Sciatic nerve (tissue), 2 donors: Measurements from ENCODE around the gene CPNE1. TPM values are rescaled to one million over a fixed set of nuclear protein-coding genes. Genes with fewer than 3 reads are reported as not detected.
"Not testable (repeated sequence)": the region's sequence is repeated elsewhere in the genome, so short reads cannot be mapped to it uniquely, and the experiment has no call there.

Experiments
- ATAC-seq: fragments of 200-7000 bp; cut with Tn5 transposase; one replicate; pipeline ENCODE4 v1.9.1; 2020; ENCODE audit warnings: mild to moderate bottlenecking, moderate library complexity
- DNase-seq: peaks from one replicate; pipeline ENCODE4 v3.0.0-alpha.2; 2020; ENCODE audit warnings: low spot score
- intact Hi-C: fragments of 100-400 bp; cut with DNase I; formaldehyde crosslinking; loops from one replicate; pipeline ENCODE4 v1.14.2; 2022
- total RNA-seq: library from RNA; stranded (reverse); fragmentation: NEBNext Ultra II Directional; extraction: Animal tissue kit (Norgen Biotek cat#: 25700); gene quantifications from one replicate; pipeline ENCODE4 v1.2.1, GENCODE V29; 2021
- donor health status: DM: no; HTN: no; CAD: no.
- donor health status: DM: no; HTN: no; CAD: no.

Gene CPNE1
- total RNA-seq, 1 donor from 2014 or later: 167 TPM

GRCh38 chr20:35699127-35699956 is 34.6 kb upstream of the CPNE1 start, which contains the start of the genes NFS1 and ROMO1:
NFS1 (minus strand) TSS chr20:35699352; CDS start chr20:35699288, 64 bp downstream.
ROMO1 (plus strand) TSS chr20:35699405; CDS start chr20:35699633, 228 bp downstream.
- ATAC-seq: peak; percentile 96
- DNase-seq: peak; percentile 90
- intact Hi-C loops: no loop called here

GRCh38 chr20:35698298-35699126 is 33.8 kb upstream of the CPNE1 start:
- intact Hi-C loops: no loop called here
- ATAC-seq (peak; percentile 7), DNase-seq (peak; percentile 61)

- ATAC-seq: no peak
- intact Hi-C loops: no loop called here
- peak; percentile 3 for DNase-seq
Observed at GRCh38 chr20:35697696-35698297, 33.1 kb upstream of the CPNE1 start.

DNA sequence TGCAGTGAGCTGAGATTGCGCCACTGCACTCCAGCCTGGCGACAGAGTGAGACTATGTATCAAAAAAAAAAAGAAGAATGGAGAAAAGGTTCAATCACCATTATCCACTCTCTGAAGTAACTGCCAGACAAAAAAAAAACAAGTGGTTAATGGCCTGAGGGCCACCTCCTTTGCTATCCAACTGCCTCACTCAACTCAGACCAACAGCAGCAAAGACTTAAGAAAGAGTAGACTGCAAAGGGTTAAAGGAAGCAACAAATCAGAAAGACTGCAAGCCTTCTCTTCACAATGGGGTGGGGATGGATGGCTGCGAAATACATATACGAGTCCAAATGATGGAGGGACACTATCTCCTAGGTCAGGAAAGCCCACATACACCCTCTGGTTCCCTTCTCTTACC is 31.3 kb upstream of the CPNE1 start:
- DNase-seq: no peak
- intact Hi-C loops: no loop called here
- no peak for ATAC-seq

- DNase-seq: no peak
- intact Hi-C loops: no loop called here
- ATAC-seq: no peak
Observed at GRCh38 chr20:35695245-35695749, 30.6 kb upstream of the CPNE1 start.

DNA sequence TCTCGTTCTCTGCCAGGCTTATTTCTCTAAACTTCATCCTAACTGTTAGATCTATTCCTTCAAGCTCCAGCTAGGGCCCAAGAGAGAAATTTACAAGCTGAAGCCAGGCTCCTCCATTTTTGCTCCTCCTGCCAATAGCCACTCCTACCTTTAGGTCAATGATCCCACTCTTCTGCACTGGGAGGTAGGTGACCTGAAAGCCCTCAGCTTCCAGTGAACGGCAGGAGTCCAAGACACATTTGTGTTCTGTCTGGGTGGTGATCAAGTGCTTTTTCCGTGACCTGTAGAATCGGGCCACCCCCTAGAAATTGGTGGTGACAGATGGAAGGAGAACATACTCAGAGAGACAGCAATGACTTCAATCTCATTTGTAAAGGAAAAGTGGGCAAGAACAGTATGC is 25.6 kb upstream of the CPNE1 start:
- intact Hi-C loops: no loop called here
- DNase-seq (peak; percentile 10), ATAC-seq (no peak)

DNA sequence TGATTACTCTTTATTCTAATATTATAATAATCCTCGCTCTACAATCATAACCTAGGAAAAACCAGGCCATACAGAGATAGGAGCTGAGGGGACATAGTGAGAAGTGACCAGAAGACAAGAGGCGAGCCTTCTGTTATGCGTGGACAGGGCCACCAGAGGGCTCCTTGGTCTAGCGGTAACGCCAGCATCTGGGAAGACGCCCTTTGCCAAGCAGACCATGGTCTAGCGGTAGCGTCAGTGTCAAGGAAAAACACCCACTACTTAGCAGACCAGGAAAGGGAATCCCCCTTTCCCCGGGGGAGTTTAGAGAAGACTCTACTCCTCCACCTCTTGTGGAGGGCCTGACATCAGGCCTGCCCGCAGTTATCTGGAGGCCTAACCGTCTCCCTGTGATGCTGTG is 22.2 kb upstream of the CPNE1 start:
- ATAC-seq, intact Hi-C loops, DNase-seq: not testable (repeated sequence)

GRCh38 chr20:35685368-35685767 is 20.7 kb upstream of the CPNE1 start:
- not testable (repeated sequence) for ATAC-seq, DNase-seq
- intact Hi-C loops: loop anchor here (1.0 kb wide), 1 partner anchor 40 kb away; no protein-coding TSS in a partner anchor

DNA sequence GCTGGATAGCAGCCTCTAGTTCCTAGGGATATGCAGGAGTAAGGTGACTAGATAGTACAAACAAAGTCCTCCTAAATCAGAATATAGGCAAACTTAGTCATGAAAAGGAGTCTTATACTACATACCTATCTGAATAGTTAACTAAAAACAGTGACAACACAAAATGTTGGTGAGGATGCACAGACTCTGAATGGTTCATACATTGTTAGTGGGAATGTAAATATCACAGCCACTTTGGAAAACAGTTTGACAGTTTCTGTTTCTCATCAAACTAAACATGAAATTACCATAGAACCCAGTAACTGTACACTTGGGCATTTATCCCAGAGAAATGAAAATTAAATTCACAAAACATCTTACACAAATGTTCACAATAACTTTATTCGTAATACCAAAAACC is 17.3 kb upstream of the CPNE1 start:
- DNase-seq (no peak), ATAC-seq (no peak)
- intact Hi-C loops: no loop called here

- intact Hi-C loops: no loop called here
- DNase-seq: no peak
- no peak for ATAC-seq
Observed at GRCh38 chr20:35680452-35681183, 15.9 kb upstream of the CPNE1 start.

DNA sequence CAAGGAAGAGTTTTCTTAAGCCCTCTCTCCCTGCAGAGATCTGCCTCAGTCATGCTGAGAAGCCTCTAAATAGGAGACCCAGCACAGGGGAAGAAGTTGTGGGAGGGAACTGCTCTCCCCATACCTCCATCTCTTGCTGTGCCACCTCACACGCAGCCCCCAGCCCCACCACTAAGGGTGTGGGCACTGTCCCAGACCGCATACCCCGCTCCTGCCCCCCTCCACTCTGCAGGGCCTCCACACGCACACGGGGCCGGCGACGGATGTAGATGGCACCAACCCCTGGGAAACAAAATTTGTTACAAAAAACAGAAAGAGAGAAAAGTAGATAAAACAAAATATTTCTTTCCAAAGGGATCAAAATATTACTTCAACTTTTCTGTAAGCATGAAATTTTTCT is 10.2 kb upstream of the CPNE1 start:
- DNase-seq: peak; percentile 31
- no peak for ATAC-seq
- intact Hi-C loops: no loop called here

GRCh38 chr20:35673884-35674283 is 9.2 kb upstream of the CPNE1 start:
- intact Hi-C loops: no loop called here
- ATAC-seq (no peak), DNase-seq (peak; percentile 9)

DNA sequence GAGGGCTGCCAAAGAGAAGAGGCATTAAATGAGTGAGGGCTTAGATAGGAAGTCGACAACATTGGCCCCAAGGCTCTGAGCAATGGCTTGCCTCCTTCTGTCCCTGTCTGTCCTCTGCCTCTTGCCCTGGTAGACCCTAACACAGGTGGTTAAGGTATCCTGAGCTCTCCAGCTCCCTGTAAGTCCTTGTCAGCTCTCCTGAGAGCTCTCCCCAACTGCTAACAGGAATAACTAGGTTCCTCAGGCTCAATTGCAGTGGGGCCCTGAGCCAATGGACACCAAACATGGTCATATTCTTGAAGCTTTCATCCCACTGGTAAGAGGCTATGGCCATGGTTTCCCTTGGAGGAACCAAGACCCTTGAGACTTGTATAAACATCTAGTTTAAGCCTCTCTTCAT is 5.0 kb upstream of the CPNE1 start:
- no peak for DNase-seq
- intact Hi-C loops: no loop called here
- no peak for ATAC-seq

- ATAC-seq (no peak), DNase-seq (no peak)
- intact Hi-C loops: no loop called here
Observed at GRCh38 chr20:35669221-35669620, 4.5 kb upstream of the CPNE1 start.

DNA sequence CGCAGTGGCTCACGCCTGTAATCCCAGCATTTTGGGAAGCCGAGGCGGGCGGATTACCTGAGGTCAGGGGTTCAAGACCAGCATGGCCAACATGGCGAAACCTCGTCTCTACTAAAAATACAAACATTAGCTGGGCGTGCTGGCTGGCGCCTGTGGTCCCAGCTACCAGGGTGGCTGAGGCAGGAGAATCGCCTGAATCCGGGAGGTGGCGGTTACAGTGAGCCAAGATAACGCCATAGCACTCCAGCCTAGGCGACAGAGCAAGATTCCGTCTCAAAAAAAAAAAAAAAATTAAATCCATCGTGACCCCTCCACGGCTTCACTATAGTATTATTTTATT is 1.2 kb upstream of the CPNE1 start:
- ATAC-seq: no peak
- no peak for DNase-seq
- intact Hi-C loops: no loop called here

GRCh38 chr20:35663516-35664465 is 909 bp downstream of the CPNE1 start:
- intact Hi-C loops: no loop called here
- peak; percentile 28 for ATAC-seq
- DNase-seq: peak; percentile 63

DNA sequence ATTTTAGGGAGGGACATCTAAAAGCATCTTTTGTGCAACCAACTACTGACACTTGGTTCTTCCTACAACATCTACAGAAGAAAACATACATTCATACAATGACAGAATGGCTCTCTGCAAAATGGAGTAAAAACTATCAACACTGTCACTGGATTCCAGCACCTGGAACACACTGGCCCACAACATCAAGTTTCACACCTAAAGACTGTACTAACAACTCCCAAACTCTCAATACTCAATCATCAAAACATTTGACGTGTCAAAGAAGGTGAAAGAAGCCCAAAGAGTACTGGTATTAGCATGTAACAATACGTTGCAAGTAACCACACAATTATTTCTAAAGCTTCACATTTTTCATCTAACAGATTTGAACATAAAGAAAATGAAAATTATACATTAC is 2.1 kb downstream of the CPNE1 start:
- ATAC-seq (no peak), DNase-seq (no peak)
- intact Hi-C loops: no loop called here

- ATAC-seq (no peak), DNase-seq (no peak)
- intact Hi-C loops: no loop called here
Observed at GRCh38 chr20:35661908-35662307, 2.8 kb downstream of the CPNE1 start.
